Embryonic facial prominence (tissue), 1 donor: ENCODE results near the gene FAM124A.
"Not testable (repeated sequence)": the region's sequence is repeated elsewhere in the genome, so short reads cannot be mapped to it uniquely, and the experiment has no call there.

Experiments
- DNase-seq: peaks from one replicate; pipeline ENCODE4 v3.0.0-alpha.2; 2016; ENCODE audit errors: extremely low spot score

Gene FAM124A

DNA sequence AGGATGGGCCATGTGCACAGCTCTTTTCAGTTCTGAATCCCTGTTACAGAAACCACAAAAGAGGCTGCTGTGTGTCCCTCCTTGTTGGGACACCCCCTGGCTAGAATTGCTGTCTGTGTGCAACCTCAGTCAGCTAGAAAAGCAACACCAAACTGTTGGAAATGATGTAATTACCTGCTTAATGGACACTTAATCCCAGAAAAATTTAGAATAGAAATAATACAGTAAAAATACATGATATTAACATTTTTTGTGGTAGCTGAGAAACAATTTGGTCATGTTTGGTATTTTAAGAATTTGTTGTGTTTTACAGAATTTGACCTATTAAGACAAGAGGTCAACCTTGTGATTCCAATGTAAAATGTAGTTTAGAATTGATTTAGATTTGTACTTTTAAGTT is 46.8 kb downstream of the FAM124A start:
- no peak for DNase-seq

DNA sequence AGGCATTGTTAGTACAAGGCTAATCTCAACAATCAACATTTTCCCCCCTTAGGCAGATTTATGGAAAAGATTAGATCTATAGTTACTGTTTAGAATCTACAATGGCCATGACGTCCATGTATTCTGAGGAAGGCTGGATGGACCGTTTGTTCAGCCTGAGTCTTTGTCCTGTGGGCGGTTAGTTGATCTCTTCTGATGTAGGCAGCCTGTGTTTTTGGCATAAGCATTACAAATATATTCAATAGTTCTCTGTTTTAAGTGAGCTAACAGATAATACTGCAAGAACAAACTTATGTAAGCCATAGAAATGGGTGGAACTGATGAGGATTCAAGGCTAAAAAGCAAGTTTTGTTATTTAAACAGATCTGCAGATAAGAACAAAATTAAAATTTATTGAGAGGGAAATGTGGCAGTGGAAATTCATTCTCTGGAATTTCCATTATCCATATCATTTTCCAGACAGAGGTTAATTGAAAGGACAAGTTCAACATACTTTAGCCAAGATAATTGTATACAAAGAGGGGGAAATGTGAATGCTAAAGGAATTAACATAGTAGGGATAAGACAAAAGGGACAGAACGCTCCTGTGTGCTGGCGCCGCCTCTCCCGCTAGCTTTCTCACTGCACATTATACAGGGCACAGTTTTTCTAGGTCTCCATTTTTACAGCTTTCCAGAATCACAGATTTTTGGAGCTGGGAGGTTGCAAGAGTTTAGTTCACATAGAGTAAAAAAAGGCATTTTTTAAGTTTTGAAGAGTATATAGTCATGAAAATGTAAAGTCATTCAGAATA is 48.6 kb downstream of the FAM124A start:
- DNase-seq, result no peak

DNA sequence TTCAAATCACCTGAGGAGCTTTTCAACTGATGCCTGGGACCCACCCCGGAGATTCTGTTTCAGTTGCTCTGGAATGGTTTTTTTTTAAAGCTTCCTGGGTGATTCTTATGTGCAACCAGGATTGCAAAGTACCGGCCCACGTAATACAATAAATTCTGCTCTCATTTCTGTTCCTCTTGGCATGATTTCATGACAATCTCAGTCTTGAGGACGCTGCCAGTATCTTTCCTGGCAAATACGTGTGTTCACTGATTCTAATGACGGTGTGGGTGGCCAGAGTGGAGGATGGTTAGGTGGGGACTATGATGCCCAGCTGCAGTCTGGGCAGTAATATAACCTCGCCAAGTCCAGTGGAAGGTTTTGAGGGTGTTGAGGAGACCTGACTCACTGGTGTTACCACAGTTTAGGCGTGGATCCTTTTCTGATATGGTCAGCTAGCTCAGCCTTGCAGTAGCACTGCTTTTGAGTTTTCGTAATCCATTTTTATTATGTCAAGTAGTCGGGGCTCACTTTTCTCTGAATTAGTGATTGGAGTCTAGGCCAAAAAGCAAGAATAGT is 49.4 kb downstream of the FAM124A start:
- DNase-seq, result no peak

DNA sequence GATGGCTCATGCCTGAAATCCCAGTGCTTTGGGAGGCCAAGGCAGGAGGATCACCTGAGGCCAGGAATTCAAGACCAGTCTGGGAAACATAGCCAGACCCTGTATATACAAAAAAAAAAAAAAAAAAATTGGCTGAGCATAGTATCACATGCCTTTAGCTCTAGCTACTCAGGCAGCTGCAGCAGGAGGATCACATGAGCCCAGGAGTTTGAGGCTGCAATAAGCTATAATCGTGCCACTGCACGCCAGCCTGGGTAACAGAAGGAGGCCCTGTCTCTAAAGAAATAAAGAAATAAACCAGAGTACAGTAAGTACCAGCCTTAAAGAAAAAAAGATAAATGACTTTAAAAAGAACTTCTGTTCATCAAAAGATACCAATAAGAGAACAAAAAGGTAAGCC is 52.9 kb downstream of the FAM124A start:
- DNase-seq, result no peak

DNA sequence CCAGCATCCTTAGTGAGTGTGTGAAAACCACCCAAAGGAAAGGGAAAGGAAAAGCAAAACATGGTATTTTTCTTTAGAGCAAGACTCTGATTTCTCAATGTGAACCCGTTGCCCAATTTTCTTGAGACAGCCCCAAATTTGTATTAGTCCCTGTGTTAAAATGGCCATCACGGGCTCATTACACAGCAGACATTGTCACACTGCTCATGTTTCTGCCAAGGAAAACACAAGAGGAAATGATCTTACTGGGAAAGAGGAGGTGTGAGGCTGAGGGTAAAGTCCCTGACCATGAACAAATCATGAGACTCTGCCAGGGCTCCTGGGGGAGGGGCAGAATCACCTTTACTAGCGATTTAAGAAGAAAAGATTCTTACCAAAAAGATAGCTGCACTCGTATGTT is 54.4 kb downstream of the FAM124A start:
- no peak for DNase-seq

DNA sequence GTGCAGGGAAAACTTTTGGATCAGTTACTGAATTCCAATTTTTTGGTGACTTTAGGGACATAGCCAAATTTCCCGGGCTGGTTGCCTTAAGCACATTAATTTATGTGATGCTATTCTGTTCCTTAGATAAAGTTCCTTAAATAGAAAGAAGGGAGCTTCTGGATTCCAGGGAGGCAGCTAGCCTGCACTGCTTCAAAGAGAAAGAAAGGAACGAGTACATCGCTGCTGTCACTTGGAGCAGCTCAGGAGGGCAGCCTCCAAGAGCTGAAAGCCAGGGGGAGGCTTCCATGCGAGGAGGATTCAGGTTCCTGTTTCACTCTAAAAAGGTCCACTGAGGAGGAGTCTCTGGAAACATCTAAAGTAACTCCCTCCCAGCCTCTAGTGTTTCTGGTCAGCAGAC is 55.7 kb downstream of the FAM124A start:
- no peak for DNase-seq

DNA sequence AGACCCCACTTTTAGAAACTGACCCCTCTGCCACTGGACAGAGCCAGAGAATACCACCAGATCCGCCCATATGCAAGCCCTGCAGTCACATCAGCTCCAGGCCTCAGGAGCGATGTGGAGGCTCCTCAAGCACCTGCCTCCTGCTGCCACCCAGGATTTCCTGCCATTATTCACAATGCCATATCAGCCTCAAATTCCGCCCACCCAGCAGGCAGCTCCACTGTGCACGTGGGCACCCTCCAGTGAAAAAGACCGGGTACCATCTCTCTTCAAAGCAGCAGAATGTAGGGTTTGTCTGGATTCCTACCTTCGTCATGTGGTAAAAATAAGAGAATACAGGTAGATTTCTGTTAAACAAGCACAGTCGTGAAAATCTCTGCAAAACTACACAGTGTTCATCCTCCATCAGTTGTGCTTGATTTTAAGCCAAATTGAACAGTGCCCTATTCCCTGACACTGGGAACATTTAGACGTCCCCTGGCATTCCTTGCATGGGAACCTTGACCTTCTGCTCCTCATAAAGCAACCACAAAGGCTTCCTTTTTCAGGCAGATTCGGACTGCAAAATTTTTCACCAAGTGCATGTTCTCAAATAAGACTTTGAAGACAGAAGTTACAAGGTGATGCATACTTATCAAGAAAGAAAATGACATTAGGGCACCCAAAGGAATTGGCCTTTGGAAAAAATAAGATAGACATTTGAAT is 56.4 kb downstream of the FAM124A start:
- no peak for DNase-seq

DNA sequence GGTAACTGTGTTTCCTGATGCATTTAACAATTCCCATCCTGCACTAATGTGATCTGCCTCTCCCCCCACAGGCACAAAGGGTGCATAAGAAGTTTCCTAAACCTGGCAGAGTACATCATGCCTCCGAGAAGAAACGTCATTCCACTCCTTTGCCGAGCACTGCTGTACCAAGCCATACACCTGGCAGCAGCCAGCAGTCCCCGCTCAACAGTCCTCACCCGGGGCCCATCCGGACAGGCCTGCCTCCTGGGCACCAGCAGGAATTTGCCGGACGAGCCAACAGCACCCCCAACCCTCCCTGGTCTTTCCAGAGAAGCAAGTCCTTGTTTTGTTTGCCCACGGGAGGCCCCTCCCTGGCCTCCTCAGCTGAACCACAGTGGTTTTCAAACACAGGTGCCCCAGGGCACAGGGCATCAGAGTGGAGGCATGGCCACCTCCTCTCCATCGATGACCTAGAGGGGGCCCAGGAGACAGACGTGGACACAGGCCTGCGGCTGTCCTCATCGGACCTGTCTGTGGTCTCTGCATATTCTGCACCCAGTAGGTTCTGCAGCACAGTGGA is 58.3 kb downstream of the FAM124A start:
- DNase-seq, result no peak

DNA sequence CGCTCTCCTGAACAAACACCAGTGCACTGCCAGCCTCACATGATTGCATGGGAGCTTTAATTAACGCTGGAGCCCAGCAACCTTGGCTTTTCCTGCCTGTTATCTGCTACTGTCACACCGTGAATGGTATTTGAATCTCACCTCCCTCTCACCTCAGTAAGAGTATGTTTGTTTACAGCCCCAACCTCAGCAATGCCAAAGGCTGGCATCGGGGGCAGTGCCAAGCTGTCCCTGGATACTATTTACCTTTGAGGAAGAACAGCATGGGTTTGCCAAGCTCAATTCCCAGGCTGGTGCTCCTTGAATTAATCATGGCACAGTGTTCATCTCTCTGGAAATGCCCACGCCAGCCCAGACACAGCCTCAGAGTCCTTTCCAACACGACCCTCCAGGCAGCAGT is 60.1 kb downstream of the FAM124A start:
- no peak for DNase-seq

DNA sequence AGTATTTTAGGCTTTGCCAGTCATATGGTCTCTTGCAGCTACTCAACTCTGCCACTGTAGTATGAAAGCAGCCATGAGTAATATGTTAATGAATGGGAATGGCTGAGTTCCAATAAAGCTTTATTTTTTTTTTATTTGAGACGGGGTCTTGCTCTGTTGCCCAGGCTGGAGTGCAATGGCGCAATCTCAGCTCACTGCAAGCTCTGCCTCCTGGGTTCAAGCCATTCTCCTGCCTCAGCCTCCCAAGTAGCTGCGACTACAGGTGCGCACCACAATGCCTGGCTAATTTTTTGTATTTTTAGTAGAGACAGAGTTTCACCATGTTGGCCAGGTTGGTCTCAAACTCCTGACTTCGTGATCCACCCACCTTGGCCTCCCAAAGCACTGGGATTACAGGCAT is 60.7 kb downstream of the FAM124A start:
- DNase-seq, result not testable (repeated sequence)

DNA sequence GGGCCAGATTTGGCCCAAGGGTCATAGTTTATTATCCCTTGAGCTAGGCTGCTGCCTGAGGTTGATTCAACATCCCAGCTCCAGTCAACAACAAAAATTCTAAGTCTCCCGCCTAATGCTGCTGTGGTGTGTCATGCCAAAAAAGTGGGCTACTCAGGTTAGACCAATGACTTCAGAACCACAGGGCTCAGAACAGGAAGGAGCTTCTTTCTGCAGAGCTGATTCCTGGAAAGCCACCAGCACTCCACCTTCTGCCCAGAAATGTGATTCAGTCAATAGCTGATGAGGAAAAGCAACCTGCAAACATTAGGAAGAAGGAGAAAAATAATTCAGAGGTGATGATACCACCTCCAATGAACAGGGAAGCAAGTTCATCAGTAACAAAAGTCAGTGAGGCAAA is 61.2 kb downstream of the FAM124A start:
- DNase-seq, result no peak

DNA sequence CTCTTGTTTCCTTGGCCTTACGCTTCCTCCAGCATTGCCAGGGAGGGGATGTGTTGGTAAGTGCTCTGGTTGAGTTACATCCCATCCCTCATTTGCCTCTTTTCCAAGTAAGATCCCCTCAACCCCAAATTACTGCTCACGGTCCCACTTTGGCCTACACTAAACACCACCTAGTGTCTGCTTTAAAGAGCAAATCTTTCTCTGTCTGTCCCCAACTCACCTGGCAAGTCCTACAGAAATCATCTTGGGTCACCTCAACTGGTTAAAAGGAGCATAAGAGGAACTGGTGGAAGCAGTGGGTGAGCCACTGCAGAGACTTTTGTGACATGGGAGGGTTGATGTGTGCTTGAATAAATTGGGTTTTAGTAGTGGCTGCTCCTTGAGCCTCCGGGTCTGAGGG is 62.1 kb downstream of the FAM124A start:
- DNase-seq, result no peak

DNA sequence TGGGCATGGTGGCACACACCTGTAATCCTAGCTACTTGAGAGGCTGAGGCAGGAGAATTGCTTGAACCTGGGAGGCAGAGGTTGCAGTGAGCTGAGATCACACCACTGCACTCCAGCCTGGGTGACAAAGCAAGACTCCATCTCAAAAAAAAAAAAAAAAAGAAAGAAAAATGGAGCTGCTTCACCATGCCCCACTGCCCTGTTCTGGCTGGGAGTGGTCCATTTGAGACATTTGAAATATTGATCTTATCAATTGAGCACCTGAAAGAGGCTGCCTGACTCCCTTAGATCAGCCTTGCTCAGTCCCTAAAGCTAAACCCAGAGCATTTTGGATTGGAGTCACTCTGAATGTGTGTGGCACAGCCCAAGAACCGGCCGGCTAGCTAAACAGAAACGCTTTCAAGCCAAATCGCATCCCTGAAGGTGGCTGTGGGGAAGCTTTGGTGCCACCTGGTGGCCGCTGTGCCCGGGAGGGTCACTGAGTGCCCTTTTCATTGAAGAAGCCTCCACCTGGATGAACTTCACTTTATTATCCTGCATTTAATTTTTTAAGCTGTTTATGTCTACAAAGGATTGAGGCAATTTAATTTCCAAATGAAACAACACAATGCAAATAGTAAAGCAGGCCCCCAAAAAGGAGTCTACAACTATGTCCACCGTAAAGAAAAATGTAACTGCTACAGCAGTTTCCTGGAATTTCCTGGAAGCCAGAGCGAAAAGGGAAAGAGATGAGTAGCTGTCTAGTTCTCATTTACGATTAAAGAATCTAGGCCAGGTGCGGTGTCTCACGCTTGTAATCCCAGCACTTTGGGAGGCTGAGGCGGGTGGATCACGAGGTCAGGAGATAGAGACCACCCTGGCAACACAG is 64.2 kb downstream of the FAM124A start:
- no peak for DNase-seq

DNA sequence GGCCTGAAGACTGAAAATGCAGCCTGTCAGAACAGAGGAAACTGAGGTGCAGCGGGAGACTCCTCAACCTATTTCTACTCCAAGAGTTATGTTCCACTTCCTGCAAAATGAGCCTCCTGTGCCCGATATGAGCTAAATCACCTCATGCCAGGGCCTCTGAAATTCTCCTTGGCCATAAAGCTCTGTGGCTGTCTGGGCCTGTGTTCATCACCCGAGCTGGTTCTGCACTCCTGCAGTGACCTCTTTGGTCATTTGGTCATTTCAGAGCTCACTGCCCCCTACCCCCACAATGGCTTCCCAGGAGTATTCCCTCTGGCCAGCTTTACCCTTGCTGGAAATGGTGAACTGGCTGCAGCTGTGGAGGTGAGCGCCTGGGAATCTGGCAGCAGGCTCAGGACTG is 65.6 kb downstream of the FAM124A start:
- DNase-seq, result no peak

DNA sequence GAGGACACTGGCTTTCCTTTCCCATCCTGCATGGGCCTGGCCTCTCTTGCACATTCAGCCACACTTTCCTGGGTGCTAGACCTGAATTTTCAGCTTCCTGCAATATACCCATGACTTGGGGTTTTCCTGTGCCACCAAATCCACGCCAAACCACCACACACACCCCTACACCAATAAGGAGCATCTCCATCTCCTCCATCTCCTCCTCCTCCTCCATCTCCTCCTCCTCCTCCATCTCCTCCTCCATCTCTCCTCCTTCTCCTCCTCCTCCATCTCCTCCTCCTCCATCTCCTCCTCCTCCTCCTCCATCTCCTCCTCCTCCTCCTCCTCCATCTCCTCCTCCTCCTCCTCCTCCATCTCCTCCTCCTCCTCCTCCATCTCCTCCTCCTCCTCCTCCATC is 66.1 kb downstream of the FAM124A start:
- not testable (repeated sequence) for DNase-seq

DNA sequence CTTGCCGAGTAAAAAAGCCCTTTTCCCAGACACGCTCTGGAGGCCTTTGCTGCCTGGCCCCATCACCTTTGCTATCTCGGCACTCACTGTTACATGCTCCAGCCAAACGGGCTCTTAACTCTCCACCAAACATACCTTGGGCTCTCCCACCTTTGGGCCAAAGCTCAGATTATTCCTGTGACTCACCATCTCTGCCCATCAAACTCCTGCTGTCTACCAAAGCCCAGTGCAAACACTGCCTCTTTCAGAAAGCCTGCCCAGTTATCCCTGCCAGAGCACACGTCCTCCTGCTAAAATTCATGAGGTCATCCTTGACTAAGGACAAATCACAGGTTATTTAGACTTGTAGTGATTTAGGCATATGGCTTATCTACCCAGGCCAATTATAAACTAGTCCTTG is 69.1 kb downstream of the FAM124A start:
- no peak for DNase-seq

DNA sequence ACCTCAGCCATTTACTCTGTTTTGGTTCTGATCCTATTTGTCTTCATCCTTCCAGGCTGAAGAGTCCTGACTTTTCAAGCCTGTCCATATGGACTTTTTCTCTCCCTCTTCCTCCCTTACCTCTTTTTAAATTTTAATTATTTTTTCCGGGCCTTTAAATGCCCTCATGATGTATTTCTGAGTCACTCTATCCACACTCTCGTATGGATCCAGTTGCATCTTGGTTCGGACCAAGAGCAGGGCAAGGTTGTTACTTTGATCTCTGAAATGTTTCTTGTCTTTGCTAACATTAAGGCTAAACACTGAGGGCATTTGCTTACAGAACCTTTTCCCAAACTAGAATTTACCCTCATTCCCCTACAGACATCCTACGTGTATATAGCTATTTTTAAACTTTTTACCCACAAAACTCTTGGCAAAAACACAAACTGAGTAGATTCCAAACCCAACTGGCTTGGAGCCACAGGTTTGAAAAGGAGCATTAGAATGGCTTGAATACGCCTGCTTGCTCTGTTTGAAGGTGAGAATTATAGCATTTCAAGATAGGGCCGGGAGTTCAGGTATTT is 69.9 kb downstream of the FAM124A start:
- DNase-seq, result no peak

DNA sequence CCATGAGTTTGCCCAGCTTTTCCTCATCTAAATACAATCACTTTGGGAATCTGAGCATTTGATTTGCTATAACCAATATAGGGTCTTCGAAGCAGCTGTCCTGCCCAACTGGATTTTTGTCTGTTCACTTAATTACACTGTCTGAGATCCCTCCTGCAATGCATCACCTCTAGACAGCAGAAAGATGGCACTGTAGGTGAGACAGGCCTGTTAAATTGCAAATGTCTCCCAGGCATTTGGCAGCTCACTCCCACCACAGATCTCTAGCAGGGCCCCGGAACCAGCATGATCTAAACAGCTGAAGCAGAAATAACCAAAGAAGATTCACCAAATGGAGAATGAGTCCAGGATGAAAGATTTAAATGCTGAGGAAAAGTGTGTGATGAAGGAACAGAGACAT is 75.4 kb downstream of the FAM124A start:
- no peak for DNase-seq

DNA sequence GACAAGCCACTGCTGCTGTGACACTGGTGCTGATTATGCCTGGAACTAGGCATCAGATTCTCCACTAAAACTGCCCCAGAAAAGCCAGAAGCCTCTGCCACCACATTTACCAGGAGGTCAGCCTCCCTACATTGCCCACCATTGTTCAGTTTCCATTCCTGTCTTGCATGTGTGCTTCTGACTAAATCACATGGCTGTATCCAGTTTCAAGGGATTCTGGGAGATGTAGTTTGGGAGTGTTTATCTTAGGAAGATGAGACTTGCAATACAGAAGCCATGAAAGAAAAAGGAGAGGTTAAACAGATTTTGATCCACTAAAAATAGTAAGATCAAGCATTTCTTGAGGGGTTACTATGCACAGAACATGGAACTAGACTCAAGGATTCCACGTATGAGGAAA is 76.6 kb downstream of the FAM124A start:
- DNase-seq, result no peak

DNA sequence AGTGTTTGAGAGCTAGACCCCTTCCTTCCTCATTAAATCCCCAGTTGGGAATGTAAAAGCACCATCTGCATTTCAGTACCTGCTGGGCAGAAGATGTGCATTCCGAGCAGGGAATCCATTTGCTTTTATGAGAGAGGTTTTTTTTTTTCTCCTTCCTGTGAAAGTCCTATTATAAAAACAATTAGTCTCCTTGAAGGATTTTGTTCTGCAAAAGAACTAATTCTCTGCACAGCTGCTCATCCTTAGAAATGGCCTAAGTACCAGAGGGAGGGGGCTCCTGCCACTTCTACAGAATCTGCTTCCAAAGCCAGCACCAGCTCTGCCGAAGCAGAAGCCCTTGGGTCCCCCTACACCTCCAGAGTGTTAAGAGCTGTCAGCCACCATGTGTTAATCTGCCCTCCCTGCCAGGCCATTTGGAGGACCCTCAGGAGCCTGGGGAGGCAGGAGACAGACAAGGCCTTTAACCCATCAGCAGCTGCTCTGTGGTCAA is 80.9 kb downstream of the FAM124A start:
- DNase-seq, result no peak

DNA sequence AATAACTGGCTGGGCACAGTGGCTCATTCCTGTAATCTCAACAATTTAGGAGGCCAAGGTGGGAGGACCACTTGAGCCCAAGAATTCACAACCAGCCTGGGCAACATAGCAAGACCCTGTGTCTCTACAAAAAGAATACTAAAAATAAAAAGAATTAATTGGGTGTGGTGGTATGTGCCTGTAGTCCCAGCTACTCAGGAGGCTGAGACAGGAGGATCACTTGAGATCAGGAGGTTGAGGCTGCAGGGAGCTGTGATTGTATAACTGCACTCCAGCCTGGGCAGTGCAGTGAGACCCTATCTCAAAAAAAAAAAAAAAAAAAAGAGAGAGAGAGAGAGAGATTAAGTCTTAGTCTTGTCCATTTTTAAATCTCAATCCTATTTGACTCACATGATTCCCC is 81.7 kb downstream of the FAM124A start:
- no peak for DNase-seq
